SHP77 (cell line): ENCODE measurements around the gene SLC5A10.

ENCODE experiments used
- DNase-seq, 2 experiments: peaks; one replicate each; lab custom pipeline; 2025; lab: John Stamatoyannopoulos, UW

SLC5A10 gene

DNA sequence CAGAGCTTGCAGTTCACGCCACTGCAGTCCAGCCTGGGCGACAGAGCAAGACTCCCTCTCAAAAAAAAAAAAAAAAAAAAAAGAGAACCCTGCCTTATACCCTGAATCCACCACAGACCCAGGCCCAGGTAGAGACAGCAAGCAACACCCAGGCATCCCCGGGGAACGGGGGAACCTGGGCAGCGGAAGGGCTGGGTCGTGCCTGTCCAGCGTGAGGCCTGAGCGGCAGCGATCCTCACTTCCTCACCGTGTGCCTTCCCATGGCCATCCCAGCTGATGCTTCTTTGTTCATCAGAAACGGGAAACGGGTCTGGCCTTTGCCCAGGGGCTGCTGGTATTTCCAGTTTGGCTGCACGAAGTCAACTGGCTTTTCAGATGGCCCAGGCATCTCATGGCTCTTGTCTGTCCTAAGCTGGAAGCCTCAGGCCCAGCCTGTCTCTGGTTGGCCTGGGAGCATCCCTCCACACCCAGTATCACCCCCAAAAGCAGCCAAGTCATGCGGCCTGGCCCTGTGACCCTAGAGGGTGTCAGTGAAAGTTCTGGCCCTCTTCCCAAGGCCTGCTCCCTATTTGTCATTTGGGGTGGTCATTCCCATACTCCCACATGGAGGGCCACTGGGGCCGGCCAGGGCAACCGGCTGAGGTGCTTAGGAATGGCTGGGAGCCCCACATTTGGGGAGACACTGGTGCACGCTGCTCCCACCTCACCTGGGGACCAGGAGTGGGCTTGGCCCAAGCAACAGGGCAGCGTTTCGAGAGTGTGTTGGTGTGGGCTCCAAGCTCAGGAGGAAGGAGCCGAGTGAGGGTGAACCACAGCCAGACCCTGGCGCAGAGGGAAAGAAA lies 32.5 kb downstream of the SLC5A10 start:
- no peak for DNase-seq

DNA sequence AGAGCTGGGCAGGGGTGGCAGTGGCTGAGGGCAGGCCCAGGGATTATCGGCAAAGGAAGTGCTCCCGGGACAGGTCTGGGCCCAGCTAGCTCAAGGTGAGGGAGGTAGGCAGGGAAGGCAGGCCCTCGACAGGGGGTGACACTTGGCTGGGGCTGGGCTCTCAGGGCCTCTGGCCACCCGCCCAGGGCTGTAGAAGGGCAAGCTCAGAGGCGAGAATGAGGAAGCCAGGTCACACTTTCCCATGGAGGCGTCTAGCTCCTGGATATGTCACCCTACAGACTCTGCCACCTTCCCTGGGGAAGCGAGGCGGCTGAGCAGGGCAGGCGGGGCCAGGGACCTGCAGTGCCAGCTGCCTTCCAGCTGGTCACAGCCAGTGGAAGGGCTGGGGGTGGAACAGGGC lies 33.5 kb downstream of the SLC5A10 start:
- DNase-seq = no peak

- no peak for DNase-seq
Observed at GRCh38 chr17:18986541-18987229, 34.7 kb downstream of the SLC5A10 start.

DNA sequence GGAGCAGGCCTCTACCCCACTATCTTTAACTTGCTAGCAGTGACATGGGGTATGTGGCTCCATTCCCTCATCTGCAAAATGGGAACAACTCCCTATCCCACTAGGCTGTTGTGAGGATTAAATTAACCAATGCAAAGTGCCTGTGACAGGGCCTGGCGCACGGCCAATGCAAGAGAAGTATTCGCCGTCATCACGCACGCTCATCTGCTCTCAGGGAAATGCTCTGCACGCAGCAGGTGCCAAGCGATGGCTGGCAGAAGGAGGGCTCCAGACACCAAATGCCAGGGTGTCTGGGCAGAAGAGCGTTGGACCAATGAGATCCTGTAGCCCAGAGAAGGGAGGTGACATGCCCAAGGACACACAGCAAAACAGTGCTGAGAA lies 35.3 kb downstream of the SLC5A10 start:
- no peak for DNase-seq

GRCh38 chr17:18987862-18988545 lies 36.0 kb downstream of the SLC5A10 start:
- DNase-seq = no peak

DNA sequence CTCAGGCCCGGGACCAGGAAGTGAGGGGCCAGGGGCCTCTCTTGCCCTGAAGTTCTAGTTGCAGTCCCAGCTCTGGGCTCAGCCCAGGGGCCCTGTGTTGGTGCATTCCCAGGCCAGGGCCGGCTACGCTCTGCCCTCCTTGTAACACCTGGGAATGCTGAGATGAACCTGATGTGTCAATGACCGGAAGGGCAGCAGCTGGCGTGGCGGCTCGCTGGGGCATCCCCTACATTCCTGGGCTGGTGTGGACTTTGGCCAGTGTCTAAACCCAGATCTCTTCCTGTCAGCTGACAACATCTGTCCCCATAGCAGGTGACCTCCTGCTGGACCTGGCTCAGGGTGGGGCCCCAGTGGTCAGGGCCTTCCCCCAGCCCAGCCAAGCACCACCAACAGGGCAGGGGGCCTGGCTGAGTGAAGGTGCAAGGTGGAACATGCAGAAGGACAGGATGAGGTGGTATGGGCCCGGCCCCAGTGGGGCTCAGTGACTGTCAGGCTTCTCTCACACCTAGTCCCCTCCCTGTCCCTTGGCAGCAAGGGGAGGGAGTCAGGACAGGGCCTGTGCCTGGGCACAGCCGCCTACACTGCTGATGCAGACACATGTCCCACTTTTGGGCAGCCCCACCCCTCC lies 36.7 kb downstream of the SLC5A10 start:
- no peak for DNase-seq

GRCh38 chr17:18990331-18990730 lies 38.4 kb downstream of the SLC5A10 start:
- no peak for DNase-seq

DNA sequence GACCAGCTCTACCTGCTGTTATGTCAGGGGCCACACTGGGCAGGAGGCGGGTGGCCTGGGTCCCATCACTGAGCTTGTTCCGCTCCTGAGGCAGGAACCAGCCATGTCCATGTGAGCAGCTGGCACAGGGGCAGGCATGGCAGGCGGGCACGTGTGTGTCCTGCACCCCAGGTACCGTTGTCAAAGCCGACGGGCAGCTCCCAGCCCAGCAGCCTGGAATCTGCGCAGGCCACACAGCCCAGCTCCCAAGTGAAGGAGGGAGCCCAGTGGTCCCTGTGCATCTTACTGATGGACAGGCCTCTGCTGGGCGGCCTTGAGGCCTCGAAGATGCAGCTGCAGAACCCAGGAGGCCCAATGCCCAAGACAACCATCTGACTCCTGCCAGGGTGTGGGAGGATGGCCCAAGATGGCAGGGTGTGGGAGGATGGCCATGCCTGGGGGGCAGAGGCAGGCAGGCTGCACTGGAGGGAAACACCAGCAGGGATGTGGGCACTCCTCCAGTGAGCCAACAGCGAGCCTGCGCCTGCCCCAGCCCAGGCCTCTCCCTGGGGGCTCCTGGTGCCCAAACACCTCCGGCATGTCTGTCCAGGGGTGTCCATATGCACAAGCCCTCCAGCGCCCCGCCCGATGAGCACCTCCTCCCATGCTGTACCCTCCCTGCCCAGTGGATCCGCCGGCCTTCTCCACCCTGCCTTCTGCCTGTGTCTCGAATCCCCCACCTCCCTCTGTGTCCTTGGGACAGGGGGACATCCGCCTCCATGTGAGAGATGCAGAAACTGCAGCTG lies 39.8 kb downstream of the SLC5A10 start:
- no peak for DNase-seq

DNA sequence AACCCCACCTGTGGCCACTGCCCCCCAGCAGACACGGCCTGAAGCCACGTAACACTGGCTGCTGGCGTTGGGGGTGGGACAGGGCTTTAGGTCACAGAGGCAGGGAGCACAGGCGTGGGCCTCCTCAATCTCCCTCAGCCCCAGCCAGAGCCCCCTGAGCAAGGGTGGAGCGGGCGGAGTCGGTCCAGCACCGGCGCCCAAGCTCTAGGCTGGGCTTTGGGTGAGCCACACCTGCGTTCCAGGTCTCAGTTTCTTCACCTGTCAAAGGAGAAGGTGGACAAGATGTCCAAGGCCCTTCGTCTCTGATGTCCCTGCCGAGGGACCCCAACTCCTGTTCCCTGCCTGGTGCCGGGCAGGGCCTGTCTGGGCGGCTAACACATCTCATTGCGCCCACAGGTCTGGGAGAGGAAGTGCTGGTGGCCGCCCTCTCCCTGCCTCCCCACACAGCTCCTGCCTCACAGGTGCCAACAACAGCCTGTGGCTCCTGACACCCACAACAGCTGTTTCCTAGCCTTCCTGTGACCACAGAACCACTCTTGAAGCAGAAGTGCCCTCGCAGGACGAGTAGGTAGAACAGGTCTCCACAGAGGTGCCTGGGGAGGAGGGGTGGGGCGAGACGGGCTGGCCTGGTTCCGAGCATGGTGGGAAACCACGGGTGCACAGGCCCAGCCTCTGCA lies 40.6 kb downstream of the SLC5A10 start:
- no peak for DNase-seq

- no peak for DNase-seq
Observed at GRCh38 chr17:18993905-18994526, 42.1 kb downstream of the SLC5A10 start.

DNA sequence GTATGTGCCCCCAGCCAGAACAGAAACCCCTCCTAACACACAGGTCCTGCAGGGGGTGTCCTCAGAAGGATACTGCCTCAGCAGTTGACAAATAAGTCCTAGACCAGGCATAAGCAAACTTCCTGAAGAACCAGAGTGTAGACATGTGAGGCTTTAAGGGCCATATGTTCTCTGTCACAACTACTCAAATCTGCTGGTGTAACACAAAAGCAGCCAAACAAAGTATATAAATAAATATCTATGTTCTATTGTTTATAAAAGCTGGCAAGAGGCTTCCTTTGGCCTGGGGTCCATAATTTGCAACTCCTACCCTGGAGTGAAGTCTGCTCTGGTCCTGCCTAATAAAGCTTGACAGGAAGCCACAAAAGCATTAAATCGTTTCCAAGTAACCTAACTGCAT lies 42.7 kb downstream of the SLC5A10 start:
- DNase-seq = no peak

- DNase-seq = no peak
Observed at GRCh38 chr17:18995220-18995619, 43.3 kb downstream of the SLC5A10 start.

DNA sequence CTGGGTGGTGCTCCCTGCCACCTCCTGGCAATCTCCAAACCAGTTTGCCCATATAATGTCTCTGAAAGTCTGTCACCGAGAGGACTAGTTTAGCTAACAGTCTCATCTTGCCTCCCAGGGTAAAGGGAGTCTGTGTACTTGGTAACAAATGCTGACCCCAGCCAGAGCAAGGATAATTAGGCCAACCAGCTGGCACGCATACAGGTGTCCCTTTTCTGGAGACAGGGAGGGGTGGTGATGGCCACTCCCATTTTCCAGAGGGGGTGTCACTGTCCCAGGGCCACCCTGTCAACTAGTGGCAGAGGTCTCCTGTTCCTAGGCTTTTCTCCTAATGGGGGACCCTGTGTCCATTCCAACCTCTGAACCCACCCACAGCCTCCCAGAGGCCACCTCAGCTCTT lies 44.5 kb downstream of the SLC5A10 start:
- no peak for DNase-seq

GRCh38 chr17:18997650-18998196 lies 45.8 kb downstream of the SLC5A10 start:
- no peak for DNase-seq

GRCh38 chr17:18999394-18999793 lies 47.4 kb downstream of the SLC5A10 start:
- DNase-seq = no peak

- no peak for DNase-seq
Observed at GRCh38 chr17:18999911-19000310, 47.9 kb downstream of the SLC5A10 start.

- no peak for DNase-seq
Observed at GRCh38 chr17:19000531-19001325, 48.8 kb downstream of the SLC5A10 start.

GRCh38 chr17:19001907-19002590 lies 50.1 kb downstream of the SLC5A10 start:
- DNase-seq = no peak
